Kidney (tissue), 14 donors: ENCODE data around the gene SPTBN4. TPM values are rescaled to one million over a fixed set of nuclear protein-coding genes. Genes with fewer than 3 reads are reported as not detected.
"Not testable (repeated sequence)": the region's sequence is repeated elsewhere in the genome, so short reads cannot be mapped to it uniquely, and the experiment has no call there.

Experiments
- DNase-seq, 5 donors: peaks; one replicate each; pipeline ENCODE4 v3.0.0-alpha.2; 2013 to 2020
- FAIRE-seq: peaks from 2 replicates; lab custom pipeline; 2012; peaks lifted over from hg19 to GRCh38; lab: Jason Lieb, UNC
- H3K27ac ChIP-seq, 2 donors: one replicate each; pipeline ENCODE4 v1.7.0; 2013; ENCODE audit warnings: low read depth in 2 of 2, low read length in 2 of 2, inconsistent platforms in 1 of 2
- H3K27me3 ChIP-seq: one replicate; pipeline ENCODE4 v1.7.1; 2013; ENCODE audit warnings: low read length, inconsistent platforms; ENCODE audit not compliant: control insufficient read depth, insufficient read depth
- H3K36me3 ChIP-seq, 3 donors: one replicate each; pipeline versions ENCODE4 v1.7.0 to v1.7.1; 2013; ENCODE audit warnings: low read length in 3 of 3, control low read depth in 1 of 3, inconsistent platforms in 1 of 3; ENCODE audit not compliant: insufficient read depth in 3 of 3, control insufficient read depth in 2 of 3
- H3K4me1 ChIP-seq, 3 donors: one replicate each; pipeline versions ENCODE4 v1.7.0 to v1.7.1; 2013; ENCODE audit warnings: low read length in 3 of 3, inconsistent platforms in 1 of 3, low read depth in 1 of 3; ENCODE audit not compliant: control insufficient read depth in 2 of 3, insufficient read depth in 2 of 3
- H3K4me3 ChIP-seq, 3 donors: one replicate each; pipeline versions ENCODE4 v1.7.0 to v1.8.1; 2013; ENCODE audit warnings: low read length in 3 of 3, control low read depth in 1 of 3, inconsistent platforms in 1 of 3
- H3K9ac ChIP-seq, 3 donors: one replicate each; pipeline versions ENCODE4 v1.7.0 to v1.7.1; 2013; ENCODE audit warnings: low read length in 3 of 3, control low read depth in 1 of 3, inconsistent platforms in 1 of 3
- H3K9me3 ChIP-seq, 3 donors: one replicate each; pipeline versions ENCODE4 v1.7.0 to v1.7.1; 2013; ENCODE audit warnings: low read length in 3 of 3, control low read depth in 1 of 3, inconsistent platforms in 1 of 3; ENCODE audit not compliant: control insufficient read depth in 2 of 3, insufficient read depth in 1 of 3
- CTCF ChIP-seq: IDR thresholded peaks from 3 replicates; pipeline ENCODE4 v1.5.1; 2012; ENCODE audit warnings: mild to moderate bottlenecking, moderate library complexity, borderline replicate concordance; ENCODE audit not compliant: insufficient read depth; ENCODE audit errors: extremely low read depth
- intact Hi-C: fragments of 100-400 bp; cut with DNase I; formaldehyde crosslinking; loops from one replicate; pipeline ENCODE4 v1.11.1; 2022
- polyA plus RNA-seq: library from polyadenylated mRNA; stranded (reverse); fragments of 350-450 nt; fragmentation: Illumina TruSeq; extraction: RNeasy Lipid Tissue Mini Kit (QIAGEN cat#74804); gene quantifications from one replicate; pipeline ENCODE4 v1.2.3, GENCODE V29; 2014; ENCODE audit warnings: low read depth, low replicate concordance; ENCODE audit not compliant: insufficient read depth
- total RNA-seq: library from RNA; stranded (reverse); fragmentation: NEBNext Ultra II Directional; extraction: Animal tissue kit (Norgen Biotek cat#: 25700); gene quantifications from one replicate; pipeline ENCODE4 v1.2.1, GENCODE V29; 2021
- donor health status: control.
- donor health status: control.
- donor health status: control.
- donor health status: control.
- donor health status: control.
- donor health status: DM: yes; HTN: yes; CAD: no.
- donor health status: Normal renal cell carcinoma (clear cell type).

The SPTBN4 gene
- total and polyA plus RNA-seq, 2 donors from 2014 or later = 0.82 to 4.6 TPM

GRCh38 chr19:40461669-40462221, 5.1 kb upstream of the SPTBN4 start:
- H3K27me3 ChIP-seq = no peaks in the 10 kb centered on the region
- no peak for TF ChIP-seq CTCF
- intact Hi-C loops = no loop called here
- H3K27ac ChIP-seq = no peak overlapping the region
- no peaks in the 10 kb centered on the region for H3K9me3 ChIP-seq
- H3K4me3 ChIP-seq = no peak overlapping the region
- H3K9ac ChIP-seq = no peak overlapping the region
- peaks cover 4 to 22% (median 20%) of the 10 kb centered on the region in 3 donors for H3K4me1 ChIP-seq
- peaks cover 0 to 3% (median 0%) of the 10 kb centered on the region in 3 donors for H3K36me3 ChIP-seq
- no peak for FAIRE-seq
- no peak for DNase-seq

GRCh38 chr19:40463587-40464037, 3.2 kb upstream of the SPTBN4 start:
- H3K4me3 ChIP-seq, DNase-seq, H3K27me3 ChIP-seq, FAIRE-seq, H3K27ac ChIP-seq, H3K36me3 ChIP-seq, intact Hi-C loops, H3K9me3 ChIP-seq, H3K9ac ChIP-seq: not testable (repeated sequence)
- H3K4me1 ChIP-seq = peaks cover 4 to 22% (median 20%) of the 10 kb centered on the region in 3 donors

GRCh38 chr19:40464059-40465024, 2.5 kb upstream of the SPTBN4 start:
- H3K4me1 ChIP-seq = peaks cover 4 to 22% (median 20%) of the 10 kb centered on the region in 3 donors
- peak overlapping the region; percentile 91 to 97 for H3K27ac ChIP-seq
- H3K4me3 ChIP-seq = peak overlapping the region in 2 of 3 donors; percentile 83 to 98
- H3K9ac ChIP-seq = peak overlapping the region in 2 of 3 donors; percentile 44 to 96
- no peaks in the 10 kb centered on the region for H3K9me3 ChIP-seq
- no peak for FAIRE-seq
- DNase-seq = peak; percentile 85 to 93 (median 92)
- TF ChIP-seq CTCF = peak; percentile 89
- no peaks in the 10 kb centered on the region for H3K36me3 ChIP-seq
- H3K27me3 ChIP-seq = peaks cover 6% of the 10 kb centered on the region
- intact Hi-C loops = no loop called here
